Memory B cell (primary cell): ENCODE measurements around the gene CNN2.

Source experiments
- ATAC-seq: fragments of 150-1000 bp; cut with Tn5 transposase; 2 replicates; pipeline ENCODE4 v1.10.0; 2021; ENCODE audit warnings: low read depth, mild to moderate bottlenecking, moderate library complexity
- DNase-seq, 2 donors: peaks; one replicate each; pipeline ENCODE4 v3.0.0; 2022; ENCODE audit warnings: low spot score in 2 of 2
- H3K27ac Mint-ChIP-seq: one replicate; pipeline ENCODE4 v1.8.0; 2022; ENCODE audit warnings: mild to moderate bottlenecking, moderate library complexity, mixed read lengths
- H3K27me3 Mint-ChIP-seq: one replicate; pipeline ENCODE4 v1.8.0; 2022; ENCODE audit warnings: mixed read lengths
- H3K36me3 Mint-ChIP-seq: one replicate; pipeline ENCODE4 v1.8.0; 2022; ENCODE audit warnings: mild to moderate bottlenecking, mixed read lengths
- H3K4me1 Mint-ChIP-seq: one replicate; pipeline ENCODE4 v1.8.0; 2022; ENCODE audit warnings: mixed read lengths
- H3K4me3 Mint-ChIP-seq: one replicate; pipeline ENCODE4 v1.8.0; 2022; ENCODE audit warnings: mild to moderate bottlenecking, moderate library complexity, mixed read lengths
- H3K9me3 Mint-ChIP-seq: one replicate; pipeline ENCODE4 v1.8.0; 2022; ENCODE audit warnings: mixed read lengths

CNN2 gene

GRCh38 chr19:1050989-1051788, 24.8 kb downstream of the CNN2 start:
- Mint-ChIP-seq H3K36me3 (peaks cover 10% of the 10 kb centered on the region), H3K4me3 (no peak overlapping the region), H3K9me3 (no peaks in the 10 kb centered on the region), H3K27me3 (no peaks in the 10 kb centered on the region), H3K4me1 (peaks cover 5% of the 10 kb centered on the region), H3K27ac (no peak overlapping the region)
- ATAC-seq (no peak), DNase-seq (no peak)

GRCh38 chr19:1051791-1052190, 25.4 kb downstream of the CNN2 start:
- no peaks in the 10 kb centered on the region for H3K27me3 Mint-ChIP-seq
- DNase-seq (no peak), ATAC-seq (no peak)
- no peak overlapping the region for H3K27ac Mint-ChIP-seq
- peaks cover 16% of the 10 kb centered on the region for H3K36me3 Mint-ChIP-seq
- H3K9me3 Mint-ChIP-seq: no peaks in the 10 kb centered on the region
- no peak overlapping the region for H3K4me3 Mint-ChIP-seq
- H3K4me1 Mint-ChIP-seq: peaks cover 11% of the 10 kb centered on the region

- no peak overlapping the region for H3K27ac Mint-ChIP-seq
- H3K27me3 Mint-ChIP-seq: no peaks in the 10 kb centered on the region
- H3K4me3 Mint-ChIP-seq: no peak overlapping the region
- ATAC-seq: no peak
- no peaks in the 10 kb centered on the region for H3K9me3 Mint-ChIP-seq
- peaks cover 20% of the 10 kb centered on the region for H3K36me3 Mint-ChIP-seq
- DNase-seq: no peak
- peaks cover 12% of the 10 kb centered on the region for H3K4me1 Mint-ChIP-seq
Observed at GRCh38 chr19:1052349-1052975, 26.1 kb downstream of the CNN2 start.

- Mint-ChIP-seq H3K36me3 (peaks cover 22% of the 10 kb centered on the region), H3K9me3 (no peaks in the 10 kb centered on the region), H3K4me3 (no peak overlapping the region), H3K4me1 (peaks cover 21% of the 10 kb centered on the region), H3K27me3 (no peaks in the 10 kb centered on the region), H3K27ac (no peak overlapping the region)
- DNase-seq: no peak
- ATAC-seq: no peak
Observed at GRCh38 chr19:1053176-1054101, 27.0 kb downstream of the CNN2 start.

GRCh38 chr19:1054102-1055027, 28.0 kb downstream of the CNN2 start:
- Mint-ChIP-seq H3K4me1 (peaks cover 23% of the 10 kb centered on the region), H3K9me3 (no peaks in the 10 kb centered on the region), H3K4me3 (no peak overlapping the region), H3K27me3 (no peaks in the 10 kb centered on the region), H3K27ac (no peak overlapping the region), H3K36me3 (peaks cover 23% of the 10 kb centered on the region)
- no peak for DNase-seq
- ATAC-seq: no peak

- H3K4me1 Mint-ChIP-seq: peaks cover 23% of the 10 kb centered on the region
- ATAC-seq (no peak), DNase-seq (no peak)
- H3K27ac Mint-ChIP-seq: no peak overlapping the region
- no peaks in the 10 kb centered on the region for H3K9me3 Mint-ChIP-seq
- H3K36me3 Mint-ChIP-seq: peaks cover 26% of the 10 kb centered on the region
- no peaks in the 10 kb centered on the region for H3K27me3 Mint-ChIP-seq
- no peak overlapping the region for H3K4me3 Mint-ChIP-seq
Observed at GRCh38 chr19:1055028-1055425, 28.6 kb downstream of the CNN2 start.

GRCh38 chr19:1055886-1056620, 29.6 kb downstream of the CNN2 start:
- no peak overlapping the region for H3K27ac Mint-ChIP-seq
- H3K36me3 Mint-ChIP-seq: peaks cover 26% of the 10 kb centered on the region

GRCh38 chr19:1057176-1057855, 30.9 kb downstream of the CNN2 start:
- peak overlapping the region; percentile 35 for H3K27ac Mint-ChIP-seq
- no peak overlapping the region for H3K4me3 Mint-ChIP-seq
- DNase-seq (no peak), ATAC-seq (peak; percentile 73)
- H3K27me3 Mint-ChIP-seq: no peaks in the 10 kb centered on the region
- H3K4me1 Mint-ChIP-seq: peaks cover 24% of the 10 kb centered on the region
- peaks cover 29% of the 10 kb centered on the region for H3K36me3 Mint-ChIP-seq
- no peaks in the 10 kb centered on the region for H3K9me3 Mint-ChIP-seq

More at GRCh38 chr19:1055886-1056620, 29.6 kb downstream of the CNN2 start:
- ATAC-seq: no peak
- no peaks in the 10 kb centered on the region for H3K9me3 Mint-ChIP-seq
- H3K27me3 Mint-ChIP-seq: no peaks in the 10 kb centered on the region
- H3K4me3 Mint-ChIP-seq: no peak overlapping the region
- no peak for DNase-seq
- H3K4me1 Mint-ChIP-seq: peaks cover 23% of the 10 kb centered on the region

- H3K27ac Mint-ChIP-seq: no peak overlapping the region
- no peak for DNase-seq
- peaks cover 28% of the 10 kb centered on the region for H3K4me1 Mint-ChIP-seq
- H3K4me3 Mint-ChIP-seq: peak overlapping the region; percentile 24
- peak; percentile 60 for ATAC-seq
- H3K9me3 Mint-ChIP-seq: no peaks in the 10 kb centered on the region
- H3K27me3 Mint-ChIP-seq: no peaks in the 10 kb centered on the region
- peaks cover 34% of the 10 kb centered on the region for H3K36me3 Mint-ChIP-seq
Observed at GRCh38 chr19:1058112-1058511, 31.7 kb downstream of the CNN2 start.

- peaks cover 30% of the 10 kb centered on the region for H3K36me3 Mint-ChIP-seq
- ATAC-seq (no peak), DNase-seq (no peak)
- H3K27ac Mint-ChIP-seq: no peak overlapping the region
- no peaks in the 10 kb centered on the region for H3K27me3 Mint-ChIP-seq
- H3K4me3 Mint-ChIP-seq: no peak overlapping the region
- peaks cover 50% of the 10 kb centered on the region for H3K4me1 Mint-ChIP-seq
- no peaks in the 10 kb centered on the region for H3K9me3 Mint-ChIP-seq
Observed at GRCh38 chr19:1060689-1061088, 34.3 kb downstream of the CNN2 start.

GRCh38 chr19:1061987-1062386, 35.6 kb downstream of the CNN2 start:
- Mint-ChIP-seq H3K36me3 (peaks cover 21% of the 10 kb centered on the region), H3K27ac (no peak overlapping the region), H3K27me3 (no peaks in the 10 kb centered on the region), H3K4me3 (no peak overlapping the region), H3K4me1 (peaks cover 47% of the 10 kb centered on the region), H3K9me3 (no peaks in the 10 kb centered on the region)
- ATAC-seq: no peak
- DNase-seq: no peak

GRCh38 chr19:1062387-1063029, 36.1 kb downstream of the CNN2 start:
- H3K36me3 Mint-ChIP-seq: peaks cover 18% of the 10 kb centered on the region
- no peak overlapping the region for H3K27ac Mint-ChIP-seq

More at GRCh38 chr19:1062387-1063029, 36.1 kb downstream of the CNN2 start:
- no peak for ATAC-seq
- Mint-ChIP-seq H3K4me3 (no peak overlapping the region), H3K9me3 (no peaks in the 10 kb centered on the region), H3K4me1 (peaks cover 43% of the 10 kb centered on the region), H3K27me3 (no peaks in the 10 kb centered on the region)
- no peak for DNase-seq
